Measurements from ENCODE around the gene SLC51A.

The SLC51A gene

DNA sequence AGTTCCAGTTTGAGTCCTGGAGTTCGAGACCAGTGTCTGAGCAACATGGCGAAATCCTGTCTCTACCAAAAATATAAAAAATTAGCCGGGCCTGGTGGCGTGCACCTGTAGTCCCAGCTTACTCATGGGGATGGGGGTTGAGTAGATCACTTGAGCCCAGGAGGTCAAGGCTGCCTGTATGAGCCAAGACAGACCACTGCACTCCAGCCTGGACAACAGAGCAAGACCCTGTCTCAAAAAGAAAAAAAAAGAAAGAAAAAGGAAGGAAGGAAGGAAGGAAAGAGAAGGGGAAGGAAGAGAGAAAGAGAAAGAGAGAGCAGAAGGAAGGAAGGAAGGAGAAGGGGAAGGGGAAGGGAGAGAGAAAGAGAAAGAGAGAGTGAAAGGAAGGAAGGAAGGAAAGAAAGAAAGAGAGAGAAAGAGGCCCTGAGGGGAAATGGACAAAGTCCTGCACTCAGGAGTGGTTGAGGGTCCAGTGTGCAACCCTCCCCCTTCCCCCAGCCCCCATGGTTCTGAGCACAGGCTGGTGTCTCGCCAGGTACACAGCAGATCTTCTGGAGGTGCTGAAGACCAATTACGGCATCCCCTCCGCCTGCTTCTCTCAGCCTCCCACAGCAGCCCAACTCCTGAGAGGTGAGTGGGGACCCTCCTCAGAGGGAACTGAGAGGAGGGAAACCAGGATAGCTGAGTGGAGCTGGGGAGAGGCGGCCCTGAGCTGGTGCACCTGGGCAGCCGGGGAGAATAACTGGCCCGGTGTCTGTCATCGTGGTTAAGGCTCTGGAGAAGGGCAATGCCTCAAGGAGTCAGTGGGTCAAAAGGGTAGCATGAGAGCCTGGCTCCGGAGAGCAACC lies 1.2 kb downstream of the SLC51A start:
- DNase-seq: no peak

- peak in 2 of 3 donors; percentile 20 to 29 for DNase-seq
Observed at GRCh38 chr3:196218155-196218712, 1.9 kb downstream of the SLC51A start.

DNA sequence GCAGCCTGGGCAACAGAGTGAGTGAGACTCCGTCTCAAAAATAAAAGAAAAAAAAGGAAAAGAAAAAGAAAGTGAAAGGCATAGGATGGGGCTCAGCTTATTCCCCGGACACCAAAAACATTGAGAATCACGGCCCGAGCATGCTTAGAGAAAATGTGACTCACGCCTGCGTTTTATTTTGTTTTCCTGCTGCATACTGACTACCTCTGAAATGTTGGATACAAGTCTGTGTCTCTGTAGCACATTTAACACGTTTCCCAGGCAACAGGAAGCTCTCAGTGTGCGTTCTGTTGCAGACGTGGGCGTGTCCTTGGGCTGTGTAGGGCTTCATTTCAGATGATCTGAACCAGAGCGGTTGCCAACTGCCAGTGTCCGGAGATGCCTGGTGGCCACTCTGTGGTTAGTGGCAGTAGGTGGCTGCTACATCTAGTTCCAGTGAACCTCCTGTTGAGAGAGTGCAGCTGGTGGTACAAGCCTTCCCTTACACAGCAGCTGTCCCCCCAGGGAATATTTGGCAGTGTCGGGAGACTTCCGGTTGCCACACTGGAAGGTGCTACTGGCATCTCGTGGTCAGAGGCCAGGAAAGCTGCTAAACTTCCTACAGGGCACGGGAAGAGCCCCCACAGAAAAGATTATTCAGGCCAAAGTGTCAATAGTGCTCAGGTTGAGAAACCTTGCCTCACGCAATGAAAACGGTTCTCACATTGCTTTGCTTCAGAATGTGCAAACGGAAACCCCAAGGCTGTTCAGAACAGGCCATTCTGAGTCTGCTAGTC lies 3.0 kb downstream of the SLC51A start:
- DNase-seq: peak; percentile 71 to 92 (median 72)

GRCh38 chr3:196219970-196220311 lies 3.6 kb downstream of the SLC51A start:
- no peak for DNase-seq

- DNase-seq: peak; percentile 88 to 95 (median 91)
Observed at GRCh38 chr3:196220587-196220986, 4.3 kb downstream of the SLC51A start.

DNA sequence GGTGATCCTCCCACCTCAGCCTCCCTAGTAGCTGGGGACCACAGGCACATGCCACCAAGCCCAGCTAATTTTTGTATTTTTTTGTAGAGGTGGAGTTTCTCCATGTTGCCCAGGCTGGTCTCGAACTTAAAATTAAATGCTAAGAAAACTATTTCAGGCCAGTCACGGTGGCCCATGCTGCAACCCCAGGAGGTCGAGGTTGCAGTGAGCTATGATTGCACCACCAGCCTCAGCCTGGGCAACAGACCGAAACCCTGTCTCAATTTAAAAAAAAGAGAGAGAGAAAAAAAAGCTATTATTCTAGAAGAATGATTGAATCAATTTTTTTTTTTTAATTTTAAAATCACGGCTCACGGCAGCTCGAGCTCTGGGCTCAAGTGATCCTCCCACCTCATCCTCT lies 4.7 kb downstream of the SLC51A start:
- DNase-seq: peak in 1 of 3 donors; percentile 30

- no peak for DNase-seq
Observed at GRCh38 chr3:196222876-196223595, 6.7 kb downstream of the SLC51A start.

- DNase-seq: no peak
Observed at GRCh38 chr3:196225086-196225485, 8.8 kb downstream of the SLC51A start.

GRCh38 chr3:196225763-196226364 lies 9.5 kb downstream of the SLC51A start:
- no peak for DNase-seq

DNA sequence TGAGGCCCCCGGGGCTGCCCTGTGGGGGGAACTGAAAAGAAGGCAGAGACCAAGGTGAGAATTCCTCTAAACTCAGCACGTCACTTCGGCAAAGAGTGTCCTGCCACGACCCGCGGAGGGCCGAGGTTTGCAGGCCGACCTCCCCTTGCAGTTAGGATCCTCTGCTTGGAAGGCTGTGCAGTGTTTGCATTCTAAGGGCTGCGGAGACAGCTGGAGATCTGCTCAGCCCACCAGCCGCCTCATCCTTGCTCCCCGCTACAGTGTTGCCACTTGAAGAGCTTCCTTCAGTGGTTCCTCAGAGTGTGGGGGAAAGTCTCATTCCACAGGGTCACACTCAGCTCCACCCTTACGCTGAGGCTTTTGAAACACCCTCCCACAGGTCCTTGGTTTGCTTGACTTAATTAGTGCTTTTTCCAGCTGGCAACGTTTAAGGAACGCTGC lies 10.8 kb downstream of the SLC51A start:
- DNase-seq: no peak

GRCh38 chr3:196227629-196228493 lies 11.5 kb downstream of the SLC51A start:
- no peak for DNase-seq

- DNase-seq: peak; percentile 83 to 89 (median 85)
Observed at GRCh38 chr3:196232154-196232881, 16.0 kb downstream of the SLC51A start.

- DNase-seq: no peak
Observed at GRCh38 chr3:196232882-196233251, 16.5 kb downstream of the SLC51A start.

DNA sequence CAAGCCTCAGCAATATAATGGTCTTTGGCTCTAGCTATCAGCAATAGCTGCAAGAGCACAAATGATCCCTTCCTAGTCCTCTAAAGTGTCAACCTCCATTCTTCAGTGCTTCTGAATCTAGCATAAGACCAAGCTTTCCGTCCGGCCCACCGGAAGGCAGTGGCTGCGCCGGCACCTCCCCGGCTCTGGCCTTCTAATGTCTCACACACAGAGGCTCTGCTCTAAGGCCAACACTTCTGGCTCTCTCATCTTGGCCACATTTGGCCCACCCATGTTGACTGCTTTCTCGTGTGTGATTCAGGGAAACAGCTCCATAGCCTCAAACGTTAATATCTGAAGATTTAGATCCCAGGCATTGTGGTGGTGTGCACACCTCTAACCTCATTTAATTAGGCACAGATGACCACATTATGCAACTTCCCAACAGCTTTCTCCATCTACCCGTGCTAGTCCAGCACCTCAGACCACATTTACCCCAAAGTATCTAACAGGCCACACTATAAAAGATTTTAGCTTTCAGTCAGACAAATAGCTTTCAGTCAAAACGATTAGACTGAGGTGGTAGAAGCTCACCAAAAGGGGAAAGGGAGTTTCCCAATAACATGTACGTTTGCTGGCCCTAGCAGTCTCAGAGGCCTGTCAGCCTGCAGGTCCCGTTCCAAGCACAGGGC lies 19.3 kb downstream of the SLC51A start:
- DNase-seq: peak in 1 of 3 donors; percentile 8

DNA sequence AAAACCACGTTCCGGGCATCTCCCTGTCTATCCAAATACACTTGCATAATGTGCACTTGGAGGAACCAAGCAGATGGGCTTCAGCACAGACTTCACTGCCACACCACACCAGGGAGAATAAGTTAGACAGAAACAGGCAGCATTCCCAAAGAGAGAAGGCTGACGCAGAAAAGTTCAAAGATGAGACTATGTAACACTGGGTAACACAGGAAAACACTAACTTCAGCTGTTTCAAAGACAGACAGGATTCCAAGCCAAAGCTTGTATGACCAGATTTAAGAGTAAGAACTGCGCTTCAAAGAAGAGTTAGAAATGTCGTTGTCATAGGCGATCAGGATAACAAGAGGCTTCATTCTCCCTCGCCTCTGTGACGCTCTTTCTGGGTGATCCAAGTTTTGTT lies 19.9 kb downstream of the SLC51A start:
- DNase-seq: peak in 1 of 3 donors; percentile 16

DNA sequence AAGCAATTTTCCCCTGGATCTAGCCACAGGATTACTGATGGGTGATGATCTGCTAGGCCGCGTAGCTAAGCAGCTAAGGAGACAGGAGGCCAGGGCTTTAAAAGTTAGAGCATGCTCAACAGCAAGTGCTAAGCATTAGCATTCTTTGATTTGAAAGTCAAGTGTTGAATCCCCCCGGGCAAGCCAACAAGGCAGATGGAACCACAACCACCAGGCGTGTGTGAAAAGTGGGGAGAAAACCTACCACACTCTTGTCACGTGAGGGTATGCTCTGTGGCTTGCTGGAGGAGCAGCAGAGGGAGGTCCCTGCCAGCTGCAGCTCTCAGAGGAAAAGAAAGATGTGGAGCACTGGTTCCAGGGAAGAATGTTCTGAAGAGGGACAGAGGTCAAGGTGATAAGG lies 20.9 kb downstream of the SLC51A start:
- DNase-seq: peak in 1 of 3 donors; percentile 6

- DNase-seq: peak; percentile 42 to 72 (median 62)
Observed at GRCh38 chr3:196238612-196239560, 22.6 kb downstream of the SLC51A start.

GRCh38 chr3:196240424-196240823 lies 24.1 kb downstream of the SLC51A start:
- DNase-seq: peak in 1 of 3 donors; percentile 17

- DNase-seq: no peak
Observed at GRCh38 chr3:196241704-196242103, 25.4 kb downstream of the SLC51A start.

Measured in suppressor macrophage treated with lipopolysaccharide for 1 hour (primary cell).